Hepatocyte (in vitro differentiated cells): Measurements from ENCODE around the gene ADGRL1. TPM values are rescaled to one million over a fixed set of nuclear protein-coding genes. Genes with fewer than 3 reads are reported as not detected.
"Not testable (repeated sequence)": the region's sequence is repeated elsewhere in the genome, so short reads cannot be mapped to it uniquely, and the experiment has no call there.

Source experiments
- DNase-seq: peaks from one replicate; pipeline ENCODE4 v3.0.0-alpha.2; 2016; ENCODE audit warnings: low spot score
- H2AFZ ChIP-seq: fragments of 200-600 bp; sonication (generic); 2 replicates; pipeline ENCODE4 v1.6.0; 2016; ENCODE audit warnings: antibody characterized with exemption, mild to moderate bottlenecking
- H3K27ac ChIP-seq: fragments of 200-600 bp; sonication (generic); 2 replicates; pipeline ENCODE4 v1.5.1; 2016; ENCODE audit warnings: mild to moderate bottlenecking
- H3K27me3 ChIP-seq: fragments of 200-600 bp; sonication (generic); 2 replicates; pipeline ENCODE4 v1.6.1; 2016
- H3K36me3 ChIP-seq: fragments of 200-600 bp; sonication (generic); replicated peaks from 2 replicates; pipeline ENCODE4 v1.5.1; 2016; ENCODE audit warnings: low read depth; ENCODE audit not compliant: insufficient read depth
- H3K4me1 ChIP-seq: fragments of 200-600 bp; sonication (generic); 2 replicates; pipeline ENCODE4 v1.5.1; 2016; ENCODE audit warnings: mild to moderate bottlenecking, moderate library complexity; ENCODE audit not compliant: insufficient read depth
- H3K4me2 ChIP-seq: fragments of 200-600 bp; sonication (generic); 2 replicates; pipeline ENCODE4 v1.6.0; 2016
- H3K4me3 ChIP-seq: fragments of 200-600 bp; sonication (generic); 2 replicates; pipeline ENCODE4 v1.5.1; 2016; ENCODE audit warnings: mild to moderate bottlenecking
- H3K79me2 ChIP-seq: fragments of 200-600 bp; sonication (generic); 2 replicates; pipeline ENCODE4 v1.6.0; 2017; ENCODE audit warnings: mild to moderate bottlenecking
- H3K9me2 ChIP-seq: fragments of 200-600 bp; sonication (generic); replicated peaks from 2 replicates; pipeline ENCODE4 v1.6.0; 2017; ENCODE audit warnings: mild to moderate bottlenecking; ENCODE audit not compliant: insufficient read depth
- H3K9me3 ChIP-seq: fragments of 200-600 bp; sonication (generic); 2 replicates; pipeline ENCODE4 v1.5.1; 2016; ENCODE audit warnings: low read depth, mild to moderate bottlenecking
- H4K20me1 ChIP-seq: fragments of 200-600 bp; sonication (generic); 2 replicates; pipeline ENCODE4 v1.6.0; 2016; ENCODE audit warnings: mild to moderate bottlenecking; ENCODE audit not compliant: insufficient read depth, poor library complexity, severe bottlenecking
- EZH2 ChIP-seq: fragments of 200-600 bp; sonication (generic); IDR thresholded peaks from 2 replicates; pipeline ENCODE4 v1.6.1; 2016; ENCODE audit warnings: antibody characterized with exemption, mild to moderate bottlenecking, borderline replicate concordance
- EZH2phosphoT487 ChIP-seq: fragments of 200-600 bp; sonication (generic); IDR thresholded peaks from one replicate; pipeline ENCODE4 v1.6.1; 2018; ENCODE audit warnings: antibody characterized with exemption, mild to moderate bottlenecking, low read depth, moderate library complexity; ENCODE audit not compliant: unreplicated experiment, severe bottlenecking
- WGBS: methylation state at CpG from one replicate; pipeline ENCODE4 v1.1.6; 2016; ENCODE audit warnings: low lambda C conversion rate; ENCODE audit errors: missing lambda C conversion rate; 5-methylcytosine and 5-hydroxymethylcytosine counted together
- polyA plus RNA-seq: library from polyadenylated mRNA; unstranded; fragments of >200 nt; fragmentation: Nextera tagmentation; extraction: Ambion mirVana; gene quantifications from 2 replicates; pipeline ENCODE4 v1.2.1, GENCODE V29; 2016
- total RNA-seq: library from RNA; depleted of rRNA; stranded (reverse); fragments of >200 nt; gene quantifications from 2 replicates; pipeline ENCODE4 v1.2.3, GENCODE V29; 2014
- TF ChIP-seq, protein P1 (sequence below): fragments of 200-600 bp; sonication (generic); IDR thresholded peaks from 2 replicates; pipeline ENCODE4 v1.5.1; 2016; ENCODE audit warnings: antibody characterized with exemption, mild to moderate bottlenecking; ENCODE audit not compliant: poor library complexity

ADGRL1 gene
- total and polyA plus RNA-seq, 2 experiments from 2014 or later = 11.5 to 11.9 TPM

GRCh38 chr19:14187561-14187960 lies 18.4 kb downstream of the ADGRL1 start:
- Histone ChIP-seq H3K9me2 (no peaks in the 10 kb centered on the region), H4K20me1 (peaks cover 11% of the 10 kb centered on the region), H3K9me3 (no peaks in the 10 kb centered on the region), H3K79me2 (peaks cover 51% of the 10 kb centered on the region), H3K27me3 (no peaks in the 10 kb centered on the region), H3K27ac (no peak overlapping the region), H3K4me2 (no peak overlapping the region), H3K4me3 (no peak overlapping the region), H3K36me3 (no peaks in the 10 kb centered on the region), H3K4me1 (no peaks in the 10 kb centered on the region), H2AFZ (no peak overlapping the region)
- TF ChIP-seq, protein P1, sequence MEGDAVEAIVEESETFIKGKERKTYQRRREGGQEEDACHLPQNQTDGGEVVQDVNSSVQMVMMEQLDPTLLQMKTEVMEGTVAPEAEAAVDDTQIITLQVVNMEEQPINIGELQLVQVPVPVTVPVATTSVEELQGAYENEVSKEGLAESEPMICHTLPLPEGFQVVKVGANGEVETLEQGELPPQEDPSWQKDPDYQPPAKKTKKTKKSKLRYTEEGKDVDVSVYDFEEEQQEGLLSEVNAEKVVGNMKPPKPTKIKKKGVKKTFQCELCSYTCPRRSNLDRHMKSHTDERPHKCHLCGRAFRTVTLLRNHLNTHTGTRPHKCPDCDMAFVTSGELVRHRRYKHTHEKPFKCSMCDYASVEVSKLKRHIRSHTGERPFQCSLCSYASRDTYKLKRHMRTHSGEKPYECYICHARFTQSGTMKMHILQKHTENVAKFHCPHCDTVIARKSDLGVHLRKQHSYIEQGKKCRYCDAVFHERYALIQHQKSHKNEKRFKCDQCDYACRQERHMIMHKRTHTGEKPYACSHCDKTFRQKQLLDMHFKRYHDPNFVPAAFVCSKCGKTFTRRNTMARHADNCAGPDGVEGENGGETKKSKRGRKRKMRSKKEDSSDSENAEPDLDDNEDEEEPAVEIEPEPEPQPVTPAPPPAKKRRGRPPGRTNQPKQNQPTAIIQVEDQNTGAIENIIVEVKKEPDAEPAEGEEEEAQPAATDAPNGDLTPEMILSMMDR = no peak
- TF ChIP-seq EZH2phosphoT487 = no peak
- no peak for TF ChIP-seq EZH2
- no peak for DNase-seq
- WGBS = 89% methylated on average over 9 of the region's 12 CpGs

DNA sequence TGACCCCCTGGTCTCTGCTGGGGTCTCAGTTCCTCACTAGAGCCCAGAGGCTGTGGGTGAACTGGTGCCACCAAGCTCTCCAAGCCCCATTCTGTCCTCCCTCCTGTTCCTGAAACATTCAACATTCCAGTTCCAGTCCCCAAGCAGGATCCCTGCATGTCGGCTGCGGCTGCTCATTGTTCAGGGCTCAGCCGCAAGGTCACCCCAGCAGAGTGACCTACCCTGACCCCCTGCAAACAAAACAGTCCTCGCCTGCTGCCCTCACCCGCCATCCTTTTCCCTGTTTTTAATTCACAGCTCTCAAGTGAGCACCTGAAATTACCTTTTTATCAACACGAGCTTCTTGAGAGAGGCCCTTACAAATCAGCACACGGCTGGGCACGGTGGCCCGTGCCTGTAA lies 19.3 kb downstream of the ADGRL1 start:
- not testable (repeated sequence) for H3K4me2 ChIP-seq, H3K4me1 ChIP-seq, H3K27ac ChIP-seq, H3K36me3 ChIP-seq, DNase-seq, H2AFZ ChIP-seq, H3K9me2 ChIP-seq, H3K27me3 ChIP-seq, H3K4me3 ChIP-seq, H3K9me3 ChIP-seq
- H3K79me2 ChIP-seq = peaks cover 47% of the 10 kb centered on the region
- H4K20me1 ChIP-seq = peaks cover 11% of the 10 kb centered on the region
- WGBS = 87% methylated on average over 9 of the region's 9 CpGs

- Histone ChIP-seq H3K79me2 (peaks cover 46% of the 10 kb centered on the region), H4K20me1 (peaks cover 11% of the 10 kb centered on the region)
- H3K4me3 ChIP-seq, H3K9me2 ChIP-seq, DNase-seq, H3K36me3 ChIP-seq, H3K4me1 ChIP-seq, H3K27me3 ChIP-seq, H2AFZ ChIP-seq, H3K27ac ChIP-seq, H3K9me3 ChIP-seq, H3K4me2 ChIP-seq: not testable (repeated sequence)
- WGBS = 95% methylated on average over 1 of the region's 1 CpG
Observed at GRCh38 chr19:14185691-14186090, 20.3 kb downstream of the ADGRL1 start.

GRCh38 chr19:14185158-14185557 lies 20.8 kb downstream of the ADGRL1 start:
- Histone ChIP-seq H3K36me3 (no peaks in the 10 kb centered on the region), H3K79me2 (peaks cover 43% of the 10 kb centered on the region), H3K4me2 (no peak overlapping the region), H4K20me1 (peaks cover 11% of the 10 kb centered on the region), H2AFZ (no peak overlapping the region), H3K9me3 (no peaks in the 10 kb centered on the region), H3K27ac (no peak overlapping the region), H3K4me1 (no peaks in the 10 kb centered on the region), H3K4me3 (no peak overlapping the region), H3K27me3 (no peaks in the 10 kb centered on the region), H3K9me2 (no peaks in the 10 kb centered on the region)
- TF ChIP-seq EZH2 (no peak), EZH2phosphoT487 (no peak)
- TF ChIP-seq, protein P1 = no peak
- no peak for DNase-seq
- 99% methylated on average over 5 of the region's 5 CpGs for WGBS
